ENCODE results near the gene FADS3. TPM values are rescaled to one million over a fixed set of nuclear protein-coding genes. Genes with fewer than 3 reads are reported as not detected.

The FADS3 gene
- total and polyA plus RNA-seq, 2 donors (not counting 3 experiments of a cell fraction or from before 2014, with no cell fraction given): 216 to 346 TPM

DNA sequence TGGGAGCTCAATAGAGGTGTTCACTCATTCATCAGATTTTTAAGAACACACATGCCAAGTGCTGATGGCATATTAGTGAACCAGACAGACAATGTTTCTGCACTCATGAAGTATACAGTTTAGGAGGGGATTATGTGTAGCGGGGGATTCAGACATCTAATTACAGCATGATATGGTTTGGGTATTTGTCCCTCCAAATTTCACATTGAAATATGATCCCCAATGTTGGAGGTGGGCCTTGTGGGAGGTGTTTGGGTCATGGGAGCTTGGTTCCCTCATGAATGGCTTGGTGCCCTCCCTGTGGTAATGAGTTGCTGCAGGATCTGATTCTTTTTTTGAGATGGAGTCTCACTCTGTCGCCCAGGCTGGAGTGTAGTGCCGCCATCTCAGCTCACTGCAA is 34.9 kb upstream of the FADS3 start:
- Histone ChIP-seq H3K79me2 (ENCODE audit: control insufficient read depth, insufficient read depth, low read length) (no peaks in the 10 kb centered on the region), H2AFZ (ENCODE audit: low read depth, low read length) (no peak overlapping the region), H3K36me3 (ENCODE audit: control insufficient read depth in 2 of 2, extremely low read depth in 1 of 2, insufficient read depth in 2 of 2, low read length in 2 of 2) (no peaks in the 10 kb centered on the region), H3K9me3 (replicated peaks; ENCODE audit: control insufficient read depth, insufficient read depth, low read length) (no peaks in the 10 kb centered on the region), H3K27ac (ENCODE audit: insufficient read depth, low read depth, low read length) (no peak overlapping the region), H3K4me3 (replicated peaks in 1 of 3; ENCODE audit: insufficient read depth in 1 of 3, low read depth in 1 of 3, low read length in 3 of 3) (no peak overlapping the region), H3K4me1 (ENCODE audit: control insufficient read depth, extremely low read depth, insufficient read depth, low read length) (no peaks in the 10 kb centered on the region), H3K9me1 (replicated peaks; ENCODE audit: control insufficient read depth, extremely low read depth, insufficient read depth, low read length) (no peaks in the 10 kb centered on the region), H3K4me2 (ENCODE audit: insufficient read depth, low read length) (no peak overlapping the region), H3K9ac (replicated peaks; ENCODE audit: extremely low read depth, insufficient read depth, low read length) (no peak overlapping the region), H3K27me3 (ENCODE audit: control insufficient read depth in 2 of 2, insufficient read depth in 2 of 2, low read length in 2 of 2) (peaks cover 7 to 14% of the 10 kb centered on the region in 2 experiments), H4K20me1 (replicated peaks; ENCODE audit: control insufficient read depth, extremely low read depth, insufficient read depth, low read length) (no peaks in the 10 kb centered on the region)
- intact Hi-C loops (cut with micrococcal nuclease) (no loop called here), dilution Hi-C loops (cut with MboI; ENCODE audit: extremely low pct_ligation_motif_present, low sequenced_read_pairs) (loop anchor here (10.0 kb wide), 1 partner anchor 179 kb away; no protein-coding TSS in a partner anchor)
- FAIRE-seq: no peak
- BruUV-seq (replicated peaks): no TSS peak
- ChIA-PET POLR2A (no interaction called here), CTCF (interaction anchor here (0.7 to 2.0 kb wide), 4 partner anchors 17 to 156 kb away, joined by 3 to 9 read pairs (median 4); no protein-coding TSS in a partner anchor)
- TF ChIP-seq, protein P1, sequence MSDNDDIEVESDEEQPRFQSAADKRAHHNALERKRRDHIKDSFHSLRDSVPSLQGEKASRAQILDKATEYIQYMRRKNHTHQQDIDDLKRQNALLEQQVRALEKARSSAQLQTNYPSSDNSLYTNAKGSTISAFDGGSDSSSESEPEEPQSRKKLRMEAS (IDR thresholded peaks at IDR 0.05; ENCODE audit: insufficient read depth, insufficient read length): no peak
- TF ChIP-seq FOS (IDR thresholded peaks at IDR 0.05; ENCODE audit: borderline replicate concordance, insufficient read depth, low read length) (no peak), POLR2AphosphoS5 (IDR thresholded peaks at IDR 0.05; ENCODE audit: insufficient read depth, low read depth, low read length) (no peak), POLR2A (IDR thresholded peaks at IDR 0.05; ENCODE audit: low read depth, low read length) (no peak), JUN (IDR thresholded peaks at IDR 0.05; ENCODE audit: borderline replicate concordance, insufficient read depth, insufficient read length, low read depth) (no peak), GATA2 (IDR thresholded peaks at IDR 0.05; ENCODE audit: insufficient read depth, insufficient read length, low read depth, low read length) (no peak), MYC (IDR thresholded peaks at IDR 0.05; ENCODE audit: low read depth, low read length) (no peak), EZH2 (IDR thresholded peaks at IDR 0.05; ENCODE audit: borderline replicate concordance, low read depth, low read length, severe bottlenecking) (no peak)
- TF ChIP-seq, protein P2, sequence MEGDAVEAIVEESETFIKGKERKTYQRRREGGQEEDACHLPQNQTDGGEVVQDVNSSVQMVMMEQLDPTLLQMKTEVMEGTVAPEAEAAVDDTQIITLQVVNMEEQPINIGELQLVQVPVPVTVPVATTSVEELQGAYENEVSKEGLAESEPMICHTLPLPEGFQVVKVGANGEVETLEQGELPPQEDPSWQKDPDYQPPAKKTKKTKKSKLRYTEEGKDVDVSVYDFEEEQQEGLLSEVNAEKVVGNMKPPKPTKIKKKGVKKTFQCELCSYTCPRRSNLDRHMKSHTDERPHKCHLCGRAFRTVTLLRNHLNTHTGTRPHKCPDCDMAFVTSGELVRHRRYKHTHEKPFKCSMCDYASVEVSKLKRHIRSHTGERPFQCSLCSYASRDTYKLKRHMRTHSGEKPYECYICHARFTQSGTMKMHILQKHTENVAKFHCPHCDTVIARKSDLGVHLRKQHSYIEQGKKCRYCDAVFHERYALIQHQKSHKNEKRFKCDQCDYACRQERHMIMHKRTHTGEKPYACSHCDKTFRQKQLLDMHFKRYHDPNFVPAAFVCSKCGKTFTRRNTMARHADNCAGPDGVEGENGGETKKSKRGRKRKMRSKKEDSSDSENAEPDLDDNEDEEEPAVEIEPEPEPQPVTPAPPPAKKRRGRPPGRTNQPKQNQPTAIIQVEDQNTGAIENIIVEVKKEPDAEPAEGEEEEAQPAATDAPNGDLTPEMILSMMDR (IDR thresholded peaks at IDR 0.05; ENCODE audit: extremely low read depth in 1 of 2, insufficient read depth in 1 of 2, low read depth in 1 of 2, low read length in 2 of 2): no peak
- no peak for DNase-seq (ENCODE audit: low read depth, low spot score)
